NCI-H226 (cell line): ENCODE measurements around the gene PDHB.

Experiments
- DNase-seq: peaks from one replicate; pipeline ENCODE4 v3.0.0-alpha.2; 2015

The PDHB gene

DNA sequence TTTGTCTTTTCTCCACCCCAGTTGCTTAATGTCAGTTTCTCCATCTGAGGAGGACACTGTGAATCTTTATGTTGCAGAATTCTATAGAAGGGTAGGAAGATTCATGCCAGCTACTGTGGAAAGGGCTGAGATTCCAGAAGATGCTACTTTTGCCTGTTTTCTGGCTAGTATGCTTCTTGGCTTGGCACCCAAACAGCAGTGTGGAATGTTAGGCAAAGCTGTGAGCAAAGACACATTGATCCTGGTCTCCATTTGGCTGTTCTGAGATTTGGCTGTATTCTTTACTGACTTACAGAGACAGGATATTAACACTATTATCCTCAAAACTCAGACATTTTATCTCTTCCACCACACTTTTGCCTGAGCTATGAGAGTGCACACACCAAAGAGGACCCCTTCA lies 39.3 kb downstream of the PDHB start:
- DNase-seq: no peak

GRCh38 chr3:58392181-58392580 lies 41.5 kb downstream of the PDHB start:
- no peak for DNase-seq

- DNase-seq: no peak
These were observed 42.3 kb downstream of the PDHB start for GRCh38 chr3:58391156-58391865.

DNA sequence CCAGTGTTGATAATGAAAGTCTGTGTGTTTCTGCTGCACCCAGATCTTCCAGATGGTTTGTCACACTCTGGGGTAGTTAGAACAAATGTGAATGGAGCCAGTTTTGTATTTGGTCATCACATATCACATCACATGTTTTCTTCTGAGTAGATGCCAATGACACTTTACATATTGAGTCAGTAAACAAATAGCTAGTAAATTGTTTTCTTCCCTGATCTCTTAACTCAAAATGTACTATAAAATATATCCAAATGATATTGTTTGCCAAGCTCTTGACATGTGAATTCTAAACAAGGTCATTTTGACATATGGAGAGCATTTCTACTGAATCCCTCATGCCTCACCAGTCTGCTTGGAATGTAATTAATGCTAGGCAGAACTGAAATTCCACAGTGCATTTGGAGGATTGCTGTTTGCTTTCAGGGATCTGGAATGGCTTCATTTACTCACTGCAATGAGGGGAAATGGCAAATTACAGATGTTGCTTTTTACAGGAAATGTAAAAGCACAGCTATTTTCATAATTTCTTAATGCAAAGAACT lies 45.0 kb downstream of the PDHB start:
- no peak for DNase-seq

- no peak for DNase-seq
These were observed 45.7 kb downstream of the PDHB start for GRCh38 chr3:58387650-58388546.

- DNase-seq: peak; percentile 97
These were observed 46.8 kb downstream of the PDHB start for GRCh38 chr3:58386626-58387365.

DNA sequence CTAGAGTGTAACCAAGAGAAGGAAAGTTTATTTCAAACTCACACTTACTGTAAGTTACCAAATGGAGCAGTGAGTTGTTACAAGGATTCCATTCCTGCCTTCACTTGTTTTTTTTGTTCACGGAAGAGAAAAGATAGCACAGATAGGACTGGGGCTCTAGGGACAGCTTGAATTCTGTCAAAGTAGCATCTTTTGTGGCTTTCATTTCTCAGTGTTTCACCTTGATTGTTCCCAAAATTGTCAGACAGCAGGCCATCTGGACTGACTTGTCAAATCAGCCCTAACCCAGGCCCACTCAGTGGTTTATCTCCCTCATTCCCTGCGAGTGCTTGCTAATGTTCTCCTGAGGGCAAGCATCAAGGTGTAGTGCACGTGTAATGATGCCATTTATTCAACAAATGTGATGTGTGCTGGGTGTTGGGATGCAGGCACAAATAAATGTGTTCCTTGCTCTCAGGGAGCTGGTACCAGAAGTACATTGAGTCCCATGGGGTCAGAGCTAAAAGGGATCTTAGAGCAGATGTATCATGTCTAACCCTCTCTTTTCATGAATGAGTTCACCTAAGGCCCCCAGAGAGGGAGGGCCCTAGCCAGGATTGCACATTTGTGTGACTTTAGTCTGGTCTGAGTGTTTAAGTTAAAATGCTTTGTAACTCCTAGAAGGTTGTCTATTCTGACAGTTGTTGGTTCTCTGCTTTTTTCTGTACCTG lies 49.1 kb downstream of the PDHB start:
- DNase-seq: peak; percentile 6

DNA sequence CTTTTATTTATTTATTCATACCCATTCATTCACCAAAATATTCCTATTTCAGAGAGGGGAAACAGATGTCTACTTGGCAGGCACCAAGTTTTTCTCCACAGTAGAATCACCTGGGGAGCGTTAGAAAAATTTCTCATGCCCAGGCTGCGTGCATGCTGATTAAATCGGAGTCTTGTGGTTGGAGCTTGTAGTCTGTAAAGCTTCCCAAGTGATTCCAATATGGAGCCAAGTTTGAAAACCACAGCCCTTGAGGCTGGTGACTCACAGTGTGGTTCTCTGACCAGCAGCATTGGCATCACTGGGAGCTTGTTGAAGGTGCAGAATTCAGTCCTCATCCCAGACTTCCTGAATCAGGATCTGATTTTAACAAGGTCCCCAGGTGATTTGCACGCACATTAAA lies 49.7 kb downstream of the PDHB start:
- peak; percentile 100 for DNase-seq

GRCh38 chr3:58383476-58383875 lies 50.2 kb downstream of the PDHB start:
- DNase-seq: no peak

DNA sequence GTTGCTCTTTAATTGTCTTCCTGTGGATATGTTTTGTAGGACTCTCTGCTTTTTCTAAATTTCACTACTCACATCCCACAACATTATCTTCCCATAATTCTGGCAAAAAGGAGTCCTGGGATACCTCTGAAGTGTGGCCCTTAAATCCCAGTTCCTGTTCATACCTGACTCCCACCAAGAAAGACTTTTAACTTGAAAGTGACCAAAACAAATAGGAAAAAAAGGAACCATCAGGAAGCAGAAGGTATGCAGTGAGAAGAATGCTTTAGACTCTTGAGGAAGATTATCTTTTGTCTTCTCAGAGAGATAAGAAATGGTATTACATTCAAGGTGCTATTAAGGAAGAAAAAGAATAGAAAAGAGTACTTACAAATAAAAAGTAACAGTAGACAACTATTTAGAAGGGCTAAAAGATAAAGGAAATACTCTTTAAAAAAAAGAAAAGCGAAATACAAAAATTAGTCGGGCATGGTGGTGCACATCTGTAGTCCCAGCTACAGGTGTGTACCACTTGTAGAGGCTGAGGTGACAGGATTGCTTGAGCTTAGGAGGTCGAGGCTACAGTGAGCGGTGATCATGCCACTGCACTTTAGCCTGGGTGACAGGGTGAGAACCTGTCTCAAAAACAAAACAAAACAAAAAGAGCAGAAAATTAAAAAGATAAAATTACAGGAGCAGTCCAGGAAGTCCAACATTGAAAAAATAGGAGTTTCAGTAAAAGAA lies 54.1 kb downstream of the PDHB start:
- no peak for DNase-seq

DNA sequence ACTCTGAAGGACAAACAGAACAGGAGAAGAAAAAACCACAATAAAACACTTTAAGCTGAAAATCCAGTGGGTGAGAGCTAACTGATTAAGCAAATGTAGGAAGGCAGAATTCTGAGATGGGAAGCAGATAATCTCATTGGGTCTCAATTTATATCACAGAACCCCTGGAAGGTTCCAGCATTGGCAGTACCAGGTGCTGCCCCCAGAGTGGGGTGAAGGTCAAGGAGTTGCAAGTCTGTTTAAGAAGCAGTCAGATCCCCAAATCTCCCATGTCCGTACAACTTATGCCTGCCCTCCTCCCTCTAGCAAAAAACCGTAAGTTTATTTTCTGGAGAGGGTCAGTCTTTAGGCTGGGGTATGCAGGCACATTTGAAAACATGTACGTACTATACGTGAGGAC lies 55.9 kb downstream of the PDHB start:
- DNase-seq: no peak
